Measurements from ENCODE around the gene CAPN2.

CAPN2 gene

DNA sequence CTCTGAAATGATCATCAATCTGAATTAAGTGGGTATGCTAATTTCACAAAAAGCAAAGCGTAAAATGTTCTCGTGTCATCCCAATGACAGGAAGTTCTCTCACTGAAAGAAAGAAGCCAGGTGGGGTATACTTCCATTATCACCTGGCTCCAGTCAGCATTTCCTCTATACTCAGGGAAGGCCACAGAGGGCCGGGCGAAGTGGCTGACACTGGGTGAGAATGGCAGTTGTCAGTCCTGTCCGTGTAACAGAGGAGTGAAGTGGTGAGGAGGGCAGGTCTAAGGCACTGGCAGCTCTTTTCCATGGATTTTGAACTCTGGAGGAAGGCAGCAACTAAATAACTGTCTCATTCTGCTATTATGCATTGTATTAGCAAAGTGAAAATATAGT lies 60.4 kb downstream of the CAPN2 start:
- H2AFZ ChIP-seq (ENCODE audit: low read depth, low read length): no peak overlapping the region
- H3K36me3 ChIP-seq (ENCODE audit: insufficient read depth, low read length): peaks cover 70% of the 10 kb centered on the region
- no peak overlapping the region for H3K4me3 ChIP-seq (ENCODE audit: low read length)
- no peaks in the 10 kb centered on the region for H3K9me3 ChIP-seq (ENCODE audit: low read length)
- H3K4me1 ChIP-seq (ENCODE audit: insufficient read depth, low read length): peaks cover 22% of the 10 kb centered on the region
- no peaks in the 10 kb centered on the region for H3K27me3 ChIP-seq (ENCODE audit: insufficient read depth, low read length)

GRCh38 chr1:223774134-223774814 lies 61.9 kb downstream of the CAPN2 start:
- Histone ChIP-seq H3K4me1 (ENCODE audit: insufficient read depth, low read length) (peaks cover 22% of the 10 kb centered on the region), H3K9me3 (ENCODE audit: low read length) (no peaks in the 10 kb centered on the region), H3K27me3 (ENCODE audit: insufficient read depth, low read length) (no peaks in the 10 kb centered on the region), H3K36me3 (ENCODE audit: insufficient read depth, low read length) (peaks cover 78% of the 10 kb centered on the region), H3K4me3 (ENCODE audit: low read length) (no peak overlapping the region), H2AFZ (ENCODE audit: low read depth, low read length) (no peak overlapping the region)

- Histone ChIP-seq H3K27me3 (ENCODE audit: insufficient read depth, low read length) (no peaks in the 10 kb centered on the region), H2AFZ (ENCODE audit: low read depth, low read length) (no peak overlapping the region), H3K4me1 (ENCODE audit: insufficient read depth, low read length) (peaks cover 25% of the 10 kb centered on the region), H3K36me3 (ENCODE audit: insufficient read depth, low read length) (peaks cover 78% of the 10 kb centered on the region), H3K9me3 (ENCODE audit: low read length) (no peaks in the 10 kb centered on the region), H3K4me3 (ENCODE audit: low read length) (no peak overlapping the region)
These were observed 62.7 kb downstream of the CAPN2 start for GRCh38 chr1:223775054-223775453.

- Histone ChIP-seq H3K9me3 (ENCODE audit: low read length) (no peaks in the 10 kb centered on the region), H2AFZ (ENCODE audit: low read depth, low read length) (no peak overlapping the region), H3K27me3 (ENCODE audit: insufficient read depth, low read length) (no peaks in the 10 kb centered on the region), H3K36me3 (ENCODE audit: insufficient read depth, low read length) (peaks cover 76% of the 10 kb centered on the region), H3K4me3 (ENCODE audit: low read length) (no peak overlapping the region), H3K4me1 (ENCODE audit: insufficient read depth, low read length) (peaks cover 32% of the 10 kb centered on the region)
These were observed 63.4 kb downstream of the CAPN2 start for GRCh38 chr1:223775711-223776074.

DNA sequence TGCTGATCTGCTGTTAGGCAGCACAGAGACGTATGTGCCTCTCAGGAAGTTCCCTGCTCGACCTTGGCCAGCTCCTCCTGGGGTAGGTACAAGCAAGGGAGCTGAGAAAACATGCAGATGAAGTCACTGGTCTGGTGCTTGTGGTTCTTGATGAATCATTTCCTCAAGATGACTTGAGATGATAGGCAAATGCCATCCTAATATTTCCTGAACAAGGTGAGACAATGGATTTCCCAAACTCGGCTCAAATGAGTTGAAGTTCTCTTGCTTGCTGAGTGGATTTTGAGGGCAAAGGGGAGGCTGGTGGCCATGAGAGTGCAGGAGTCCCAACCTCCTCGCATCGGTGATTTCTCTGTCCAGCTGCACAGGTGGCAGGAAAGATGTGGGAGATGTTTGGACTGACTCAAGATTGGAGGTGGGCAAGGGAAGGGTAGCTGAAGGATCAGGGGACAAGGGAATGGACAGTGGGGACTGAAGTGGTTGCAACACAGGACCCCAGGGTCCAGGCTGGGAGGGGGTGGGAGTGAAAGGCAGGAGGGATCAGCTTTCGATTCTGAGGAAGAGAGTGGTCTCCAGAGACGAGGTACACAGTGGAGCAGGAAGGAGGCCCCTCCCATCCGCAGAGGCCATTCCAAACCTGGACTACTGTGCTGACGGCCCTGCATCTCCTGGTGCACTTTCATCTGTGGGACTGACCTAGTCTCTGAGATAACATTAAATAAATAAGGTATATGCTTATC lies 63.9 kb downstream of the CAPN2 start:
- peaks cover 33% of the 10 kb centered on the region for H3K4me1 ChIP-seq (ENCODE audit: insufficient read depth, low read length)

DNA sequence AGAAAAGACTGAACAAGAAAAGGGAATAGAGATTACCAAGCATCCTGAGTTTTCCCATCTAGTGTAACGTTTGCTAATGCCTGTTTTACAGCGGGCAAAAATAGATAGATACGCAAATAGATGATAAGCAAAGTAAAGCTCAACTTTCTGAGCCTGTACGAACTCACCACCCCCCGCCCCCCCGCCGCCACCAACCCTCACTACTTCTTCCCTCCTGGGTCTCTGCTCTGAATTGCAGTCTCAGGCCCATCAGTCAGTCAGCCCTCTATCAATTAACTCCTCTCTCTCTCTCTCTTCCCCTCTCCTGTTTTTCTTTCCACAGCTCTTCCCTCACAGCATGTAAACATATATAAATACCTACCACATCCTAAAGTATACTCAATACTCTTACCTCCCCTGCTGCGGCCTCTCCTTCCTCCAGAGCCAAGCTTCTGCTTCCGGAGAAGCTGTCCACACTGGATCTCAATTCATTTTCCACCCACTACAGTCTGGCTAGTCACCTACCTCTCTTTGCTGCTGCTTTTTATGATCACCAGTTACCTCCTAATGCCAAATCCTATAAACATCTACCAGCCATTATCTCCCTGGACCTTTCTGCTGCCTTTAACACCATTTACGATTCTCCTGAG lies 64.6 kb downstream of the CAPN2 start:
- no peak overlapping the region for H3K4me3 ChIP-seq (ENCODE audit: low read length)
- peaks cover 32% of the 10 kb centered on the region for H3K4me1 ChIP-seq (ENCODE audit: insufficient read depth, low read length)
- H3K9me3 ChIP-seq (ENCODE audit: low read length): no peaks in the 10 kb centered on the region
- no peaks in the 10 kb centered on the region for H3K27me3 ChIP-seq (ENCODE audit: insufficient read depth, low read length)
- H3K36me3 ChIP-seq (ENCODE audit: insufficient read depth, low read length): peaks cover 67% of the 10 kb centered on the region
- no peak overlapping the region for H2AFZ ChIP-seq (ENCODE audit: low read depth, low read length)

More for the DNA sequence above, 63.9 kb downstream of the CAPN2 start:
- H3K4me3 ChIP-seq (ENCODE audit: low read length): no peak overlapping the region
- H2AFZ ChIP-seq (ENCODE audit: low read depth, low read length): no peak overlapping the region
- H3K27me3 ChIP-seq (ENCODE audit: insufficient read depth, low read length): no peaks in the 10 kb centered on the region
- H3K9me3 ChIP-seq (ENCODE audit: low read length): no peaks in the 10 kb centered on the region
- peaks cover 71% of the 10 kb centered on the region for H3K36me3 ChIP-seq (ENCODE audit: insufficient read depth, low read length)

DNA sequence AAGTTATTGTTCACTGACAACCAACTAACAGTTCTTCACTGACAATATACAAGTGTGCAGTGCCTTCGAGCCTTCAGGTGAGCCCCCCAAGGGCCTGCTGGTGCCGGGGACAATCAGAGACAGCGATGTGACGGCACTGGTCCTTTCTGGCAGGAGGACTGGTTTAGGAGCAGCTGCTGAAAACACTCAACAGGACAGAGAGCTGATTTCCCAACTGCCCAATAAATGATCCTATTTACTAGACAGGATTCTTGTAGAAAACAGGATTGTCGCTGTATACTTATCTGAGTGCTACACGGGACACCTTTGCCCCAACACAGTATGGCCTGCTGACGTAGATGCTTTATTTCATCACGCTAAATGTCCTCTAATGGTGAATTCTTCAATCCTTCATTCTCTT lies 68.0 kb downstream of the CAPN2 start:
- Histone ChIP-seq H3K4me3 (ENCODE audit: low read length) (no peak overlapping the region), H3K36me3 (ENCODE audit: insufficient read depth, low read length) (peaks cover 70% of the 10 kb centered on the region), H2AFZ (ENCODE audit: low read depth, low read length) (no peak overlapping the region), H3K4me1 (ENCODE audit: insufficient read depth, low read length) (peaks cover 26% of the 10 kb centered on the region), H3K27me3 (ENCODE audit: insufficient read depth, low read length) (no peaks in the 10 kb centered on the region), H3K9me3 (ENCODE audit: low read length) (no peaks in the 10 kb centered on the region)

GRCh38 chr1:223780949-223781348 lies 68.6 kb downstream of the CAPN2 start:
- H3K27me3 ChIP-seq (ENCODE audit: insufficient read depth, low read length): no peaks in the 10 kb centered on the region
- peaks cover 26% of the 10 kb centered on the region for H3K4me1 ChIP-seq (ENCODE audit: insufficient read depth, low read length)
- H3K4me3 ChIP-seq (ENCODE audit: low read length): no peak overlapping the region
- H3K36me3 ChIP-seq (ENCODE audit: insufficient read depth, low read length): peaks cover 70% of the 10 kb centered on the region
- no peak overlapping the region for H2AFZ ChIP-seq (ENCODE audit: low read depth, low read length)
- no peaks in the 10 kb centered on the region for H3K9me3 ChIP-seq (ENCODE audit: low read length)

- H2AFZ ChIP-seq (ENCODE audit: low read depth, low read length): no peak overlapping the region
- H3K36me3 ChIP-seq (ENCODE audit: insufficient read depth, low read length): peaks cover 67% of the 10 kb centered on the region
- H3K9me3 ChIP-seq (ENCODE audit: low read length): no peaks in the 10 kb centered on the region
- H3K4me3 ChIP-seq (ENCODE audit: low read length): no peak overlapping the region
- peaks cover 26% of the 10 kb centered on the region for H3K4me1 ChIP-seq (ENCODE audit: insufficient read depth, low read length)
- H3K27me3 ChIP-seq (ENCODE audit: insufficient read depth, low read length): no peaks in the 10 kb centered on the region
These were observed 71.3 kb downstream of the CAPN2 start for GRCh38 chr1:223783676-223784075.

GRCh38 chr1:223784541-223784940 lies 72.2 kb downstream of the CAPN2 start:
- no peaks in the 10 kb centered on the region for H3K27me3 ChIP-seq (ENCODE audit: insufficient read depth, low read length)
- H3K4me3 ChIP-seq (ENCODE audit: low read length): no peak overlapping the region
- peaks cover 26% of the 10 kb centered on the region for H3K4me1 ChIP-seq (ENCODE audit: insufficient read depth, low read length)
- H2AFZ ChIP-seq (ENCODE audit: low read depth, low read length): no peak overlapping the region
- H3K9me3 ChIP-seq (ENCODE audit: low read length): no peaks in the 10 kb centered on the region
- H3K36me3 ChIP-seq (ENCODE audit: insufficient read depth, low read length): peaks cover 68% of the 10 kb centered on the region

DNA sequence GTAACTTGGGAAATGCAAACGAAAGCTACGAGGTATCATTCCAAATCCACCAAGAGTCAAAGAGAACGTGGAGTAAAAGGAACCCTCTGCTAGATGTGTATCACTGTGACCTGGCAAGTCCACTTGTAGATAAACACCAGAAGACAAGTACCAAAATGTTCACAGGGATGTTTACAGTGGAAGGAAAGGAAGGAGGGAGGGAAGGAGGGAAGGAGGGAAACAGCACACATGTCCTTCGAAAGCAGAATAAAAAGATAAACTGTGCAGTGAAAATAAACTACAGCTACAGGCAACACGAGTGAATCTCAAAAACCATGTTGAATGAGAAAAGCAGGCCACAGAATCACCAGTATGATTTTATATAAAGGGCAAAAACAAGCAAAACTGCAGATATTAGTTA lies 73.5 kb downstream of the CAPN2 start:
- Histone ChIP-seq H3K27me3 (ENCODE audit: insufficient read depth, low read length) (no peaks in the 10 kb centered on the region), H2AFZ (ENCODE audit: low read depth, low read length) (no peak overlapping the region), H3K4me1 (ENCODE audit: insufficient read depth, low read length) (peaks cover 15% of the 10 kb centered on the region), H3K4me3 (ENCODE audit: low read length) (no peak overlapping the region), H3K36me3 (ENCODE audit: insufficient read depth, low read length) (peaks cover 65% of the 10 kb centered on the region), H3K9me3 (ENCODE audit: low read length) (no peaks in the 10 kb centered on the region)

GRCh38 chr1:223788746-223789415 lies 76.5 kb downstream of the CAPN2 start:
- H2AFZ ChIP-seq (ENCODE audit: low read depth, low read length): no peak overlapping the region
- H3K4me1 ChIP-seq (ENCODE audit: insufficient read depth, low read length): no peaks in the 10 kb centered on the region
- H3K4me3 ChIP-seq (ENCODE audit: low read length): no peak overlapping the region
- no peaks in the 10 kb centered on the region for H3K27me3 ChIP-seq (ENCODE audit: insufficient read depth, low read length)
- H3K36me3 ChIP-seq (ENCODE audit: insufficient read depth, low read length): peaks cover 75% of the 10 kb centered on the region
- H3K9me3 ChIP-seq (ENCODE audit: low read length): no peaks in the 10 kb centered on the region

DNA sequence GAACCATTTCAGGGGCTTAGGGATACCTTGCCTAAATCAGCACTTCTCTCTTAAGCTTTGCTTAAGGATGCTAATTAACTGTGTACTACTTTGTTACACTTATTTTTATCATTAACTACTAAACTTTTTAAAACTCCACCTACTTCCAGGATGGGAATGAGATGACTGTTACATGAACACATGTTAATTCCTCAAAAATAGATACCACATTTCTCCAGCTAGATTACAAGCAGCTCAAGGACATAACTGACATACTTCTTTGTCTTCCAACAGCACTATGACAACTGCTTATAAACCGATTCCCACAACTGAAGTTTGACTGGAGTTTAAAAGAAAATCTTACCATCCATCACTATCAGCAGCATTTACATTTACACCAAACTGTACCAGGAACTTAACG lies 79.7 kb downstream of the CAPN2 start:
- no peak overlapping the region for H3K4me3 ChIP-seq (ENCODE audit: low read length)
- H2AFZ ChIP-seq (ENCODE audit: low read depth, low read length): no peak overlapping the region
- no peaks in the 10 kb centered on the region for H3K27me3 ChIP-seq (ENCODE audit: insufficient read depth, low read length)
- no peaks in the 10 kb centered on the region for H3K9me3 ChIP-seq (ENCODE audit: low read length)
- no peaks in the 10 kb centered on the region for H3K4me1 ChIP-seq (ENCODE audit: insufficient read depth, low read length)
- peaks cover 74% of the 10 kb centered on the region for H3K36me3 ChIP-seq (ENCODE audit: insufficient read depth, low read length)

Data from neuron (in vitro differentiated cells).